A549 (cell line): Measurements from ENCODE around the gene ZFX.

Experiments
- BHLHE40 ChIP-seq: IDR thresholded peaks from 2 replicates; pipeline ENCODE4 v1.6.1; 2012; ENCODE audit warnings: low read depth, low read length, inconsistent platforms
- CTCF ChIP-seq: fragments of >200 bp; sonication (Bioruptor Twin); formaldehyde crosslinking; IDR thresholded peaks from 3 replicates; pipeline ENCODE4 v1.5.1; 2016
- EHMT2 ChIP-seq: fragments of 200-600 bp; sonication (generic); IDR thresholded peaks from 2 replicates; pipeline ENCODE4 v1.6.1; 2016; ENCODE audit warnings: antibody characterized with exemption, low read depth, mild to moderate bottlenecking, moderate library complexity
- HMGXB4 ChIP-seq: fragments of 250-450 bp; sonication (Bioruptor Pico); IDR thresholded peaks from 2 replicates; pipeline ENCODE4 v1.5.0; 2021; ENCODE audit warnings: mild to moderate bottlenecking, moderate library complexity, borderline replicate concordance
- JUNB ChIP-seq: fragments of >200 bp; sonication (Bioruptor Twin); formaldehyde crosslinking; IDR thresholded peaks from 2 replicates; pipeline ENCODE4 v1.6.1; 2016
- RCOR1 ChIP-seq: fragments of 150-350 bp; IDR thresholded peaks from 2 replicates; pipeline ENCODE4 v1.6.1; 2014; ENCODE audit warnings: antibody characterized with exemption, low read length, low read depth
- SMC3 ChIP-seq: fragments of >200 bp; sonication (Bioruptor Twin); formaldehyde crosslinking; IDR thresholded peaks from 3 replicates; pipeline ENCODE4 v1.6.1; 2018; ENCODE audit warnings: inconsistent platforms
- SREBF2 ChIP-seq: fragments of 450-650 bp; IDR thresholded peaks from 2 replicates; pipeline ENCODE4 v1.6.1; 2014; ENCODE audit warnings: mild to moderate bottlenecking, moderate library complexity
- TF ChIP-seq, protein P1 (sequence below): fragments of 200-600 bp; sonication (generic); IDR thresholded peaks from 2 replicates; pipeline ENCODE4 v1.6.1; 2016; ENCODE audit warnings: antibody characterized with exemption, mild to moderate bottlenecking, moderate library complexity
- TF ChIP-seq, protein P2 (sequence below): fragments of >200 bp; sonication (Bioruptor Twin); formaldehyde crosslinking; IDR thresholded peaks from 3 replicates; pipeline ENCODE4 v1.6.1; 2016

- TF ChIP-seq CTCF = no peak
- no peak for TF ChIP-seq HMGXB4 (CRISPR knock-in tag)
- TF ChIP-seq, protein P1, sequence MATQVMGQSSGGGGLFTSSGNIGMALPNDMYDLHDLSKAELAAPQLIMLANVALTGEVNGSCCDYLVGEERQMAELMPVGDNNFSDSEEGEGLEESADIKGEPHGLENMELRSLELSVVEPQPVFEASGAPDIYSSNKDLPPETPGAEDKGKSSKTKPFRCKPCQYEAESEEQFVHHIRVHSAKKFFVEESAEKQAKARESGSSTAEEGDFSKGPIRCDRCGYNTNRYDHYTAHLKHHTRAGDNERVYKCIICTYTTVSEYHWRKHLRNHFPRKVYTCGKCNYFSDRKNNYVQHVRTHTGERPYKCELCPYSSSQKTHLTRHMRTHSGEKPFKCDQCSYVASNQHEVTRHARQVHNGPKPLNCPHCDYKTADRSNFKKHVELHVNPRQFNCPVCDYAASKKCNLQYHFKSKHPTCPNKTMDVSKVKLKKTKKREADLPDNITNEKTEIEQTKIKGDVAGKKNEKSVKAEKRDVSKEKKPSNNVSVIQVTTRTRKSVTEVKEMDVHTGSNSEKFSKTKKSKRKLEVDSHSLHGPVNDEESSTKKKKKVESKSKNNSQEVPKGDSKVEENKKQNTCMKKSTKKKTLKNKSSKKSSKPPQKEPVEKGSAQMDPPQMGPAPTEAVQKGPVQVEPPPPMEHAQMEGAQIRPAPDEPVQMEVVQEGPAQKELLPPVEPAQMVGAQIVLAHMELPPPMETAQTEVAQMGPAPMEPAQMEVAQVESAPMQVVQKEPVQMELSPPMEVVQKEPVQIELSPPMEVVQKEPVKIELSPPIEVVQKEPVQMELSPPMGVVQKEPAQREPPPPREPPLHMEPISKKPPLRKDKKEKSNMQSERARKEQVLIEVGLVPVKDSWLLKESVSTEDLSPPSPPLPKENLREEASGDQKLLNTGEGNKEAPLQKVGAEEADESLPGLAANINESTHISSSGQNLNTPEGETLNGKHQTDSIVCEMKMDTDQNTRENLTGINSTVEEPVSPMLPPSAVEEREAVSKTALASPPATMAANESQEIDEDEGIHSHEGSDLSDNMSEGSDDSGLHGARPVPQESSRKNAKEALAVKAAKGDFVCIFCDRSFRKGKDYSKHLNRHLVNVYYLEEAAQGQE = no peak
- TF ChIP-seq SREBF2 = no peak
- no peak for TF ChIP-seq SMC3
- no peak for TF ChIP-seq EHMT2
- TF ChIP-seq JUNB = 0 out of 2 replicates have a peak, but pooled peaks have one; percentile 33
- TF ChIP-seq, protein P2, sequence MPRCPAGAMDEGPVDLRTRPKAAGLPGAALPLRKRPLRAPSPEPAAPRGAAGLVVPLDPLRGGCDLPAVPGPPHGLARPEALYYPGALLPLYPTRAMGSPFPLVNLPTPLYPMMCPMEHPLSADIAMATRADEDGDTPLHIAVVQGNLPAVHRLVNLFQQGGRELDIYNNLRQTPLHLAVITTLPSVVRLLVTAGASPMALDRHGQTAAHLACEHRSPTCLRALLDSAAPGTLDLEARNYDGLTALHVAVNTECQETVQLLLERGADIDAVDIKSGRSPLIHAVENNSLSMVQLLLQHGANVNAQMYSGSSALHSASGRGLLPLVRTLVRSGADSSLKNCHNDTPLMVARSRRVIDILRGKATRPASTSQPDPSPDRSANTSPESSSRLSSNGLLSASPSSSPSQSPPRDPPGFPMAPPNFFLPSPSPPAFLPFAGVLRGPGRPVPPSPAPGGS = no peak
- TF ChIP-seq BHLHE40 = no peak
- TF ChIP-seq RCOR1 = no peak
Observed at GRCh38 chrX:24245202-24245601, 95.7 kb downstream of the ZFX start.
